Stimulated activated CD4-positive, alpha-beta T cell treated with anti-CD3 and anti-CD28 coated beads, Interleukin-1b, Interleukin-23, amount 100 ng/mL, for 4 hours (primary cell): ENCODE data around the gene FBXW8.

ENCODE experiments used
- DNase-seq, 2 donors: peaks; one replicate each; pipeline ENCODE4 v3.0.0-alpha.2; 2020; ENCODE audit warnings: low read depth in 2 of 2

The FBXW8 gene

GRCh38 chr12:116990971-116991966 lies 80.5 kb downstream of the FBXW8 start:
- DNase-seq = no peak

GRCh38 chr12:116996093-116996492 lies 85.3 kb downstream of the FBXW8 start:
- DNase-seq = no peak

- no peak for DNase-seq
Measured at GRCh38 chr12:116996621-116997020, 85.9 kb downstream of the FBXW8 start.

GRCh38 chr12:116999066-116999465 lies 88.3 kb downstream of the FBXW8 start:
- no peak for DNase-seq

GRCh38 chr12:117000316-117000715 lies 89.6 kb downstream of the FBXW8 start:
- no peak for DNase-seq

- DNase-seq = no peak
Measured at GRCh38 chr12:117002051-117002817, 91.5 kb downstream of the FBXW8 start.

GRCh38 chr12:117003883-117004404 lies 93.2 kb downstream of the FBXW8 start:
- no peak for DNase-seq

GRCh38 chr12:117005417-117006046 lies 94.8 kb downstream of the FBXW8 start:
- no peak for DNase-seq

GRCh38 chr12:117006333-117006732 lies 95.6 kb downstream of the FBXW8 start:
- DNase-seq = no peak

- no peak for DNase-seq
Measured at GRCh38 chr12:117007577-117007976, 96.8 kb downstream of the FBXW8 start.

- DNase-seq = no peak
Measured at GRCh38 chr12:117009759-117010158, 99.0 kb downstream of the FBXW8 start.

GRCh38 chr12:117010693-117011451 lies 100.1 kb downstream of the FBXW8 start:
- DNase-seq = no peak

- no peak for DNase-seq
Measured at GRCh38 chr12:117011988-117012805, 101.4 kb downstream of the FBXW8 start.

- DNase-seq = no peak
Measured at GRCh38 chr12:117013726-117014125, 103.0 kb downstream of the FBXW8 start.

- no peak for DNase-seq
Measured at GRCh38 chr12:117014342-117014887, 103.7 kb downstream of the FBXW8 start.

- DNase-seq = no peak
Measured at GRCh38 chr12:117015811-117016210, 105.1 kb downstream of the FBXW8 start.

GRCh38 chr12:117017807-117018206 lies 107.1 kb downstream of the FBXW8 start:
- DNase-seq = no peak

- no peak for DNase-seq
Measured at GRCh38 chr12:117018276-117018675, 107.5 kb downstream of the FBXW8 start.

GRCh38 chr12:117018685-117019084 lies 107.9 kb downstream of the FBXW8 start:
- no peak for DNase-seq

GRCh38 chr12:117019866-117020265 lies 109.1 kb downstream of the FBXW8 start:
- DNase-seq = no peak
